ENCODE data around the gene VAX1. TPM values are rescaled to one million over a fixed set of nuclear protein-coding genes. Genes with fewer than 3 reads are reported as not detected.
A peak's percentile ranks its signal among the peaks of the same experiment; 100 is the strongest.

The VAX1 gene
- total and polyA plus RNA-seq, 2 experiments from 2014 or later, result not detected

- no peak for DNase-seq
- H3K9me2 ChIP-seq (ENCODE audit: insufficient read depth), result no peaks in the 10 kb centered on the region
- H3K4me2 ChIP-seq (ENCODE audit: unreplicated experiment), result no peak overlapping the region
- H3K27me3 ChIP-seq (replicated peaks; ENCODE audit: insufficient read depth), result peaks cover 25% of the 10 kb centered on the region
- no peaks in the 10 kb centered on the region for H3K9me3 ChIP-seq (ENCODE audit: low read depth)
- H3K27ac ChIP-seq, result no peak overlapping the region
- H3K4me3 ChIP-seq, result no peak overlapping the region
- no peak overlapping the region for H2AFZ ChIP-seq
- no peaks in the 10 kb centered on the region for H3K4me1 ChIP-seq (ENCODE audit: insufficient read depth)
- WGBS, 2 experiments (ENCODE audit: low coverage in 1 of 2, low lambda C conversion rate in 2 of 2, missing lambda C conversion rate in 2 of 2), result 65 to 66% methylated on average over 26 of the region's 26 CpGs
- H3K79me2 ChIP-seq (ENCODE audit: insufficient read depth), result no peaks in the 10 kb centered on the region
- H3K9ac ChIP-seq, result no peak overlapping the region
- in situ Hi-C loops (cut with MboI), result no loop called here
- TF ChIP-seq EZH2 (IDR thresholded peaks at IDR 0.05; ENCODE audit: insufficient read depth, poor library complexity, severe bottlenecking) (no peak), EZH2phosphoT487 (IDR thresholded peaks at IDR 0.05; ENCODE audit: insufficient read depth, low read depth) (no peak)
- no peaks in the 10 kb centered on the region for H3F3A ChIP-seq (ENCODE audit: insufficient read depth)
- no peaks in the 10 kb centered on the region for H4K20me1 ChIP-seq (ENCODE audit: insufficient read depth)
- H3K36me3 ChIP-seq (ENCODE audit: low read depth), result no peaks in the 10 kb centered on the region
Observed at GRCh38 chr10:117126034-117126433, 12.0 kb downstream of the VAX1 start.

GRCh38 chr10:117112220-117112619 is 25.9 kb downstream of the VAX1 start:
- in situ Hi-C loops (cut with MboI), result no loop called here
- H4K20me1 ChIP-seq (ENCODE audit: insufficient read depth), result no peaks in the 10 kb centered on the region
- no peak overlapping the region for H3K4me2 ChIP-seq (ENCODE audit: unreplicated experiment)
- no peak overlapping the region for H2AFZ ChIP-seq
- no peak overlapping the region for H3K4me3 ChIP-seq
- H3K27me3 ChIP-seq (replicated peaks; ENCODE audit: insufficient read depth), result peaks cover 13% of the 10 kb centered on the region; the same call in 1 of the 2 replicates
- H3K4me1 ChIP-seq (ENCODE audit: insufficient read depth), result no peaks in the 10 kb centered on the region
- H3K9ac ChIP-seq, result no peak overlapping the region
- peak; percentile 34 for DNase-seq
- H3F3A ChIP-seq (ENCODE audit: insufficient read depth), result no peaks in the 10 kb centered on the region
- no peaks in the 10 kb centered on the region for H3K36me3 ChIP-seq (ENCODE audit: low read depth)
- H3K9me2 ChIP-seq (ENCODE audit: insufficient read depth), result no peaks in the 10 kb centered on the region
- 44 to 46% methylated on average over 1 of the region's 1 CpG for WGBS, 2 experiments (ENCODE audit: low coverage in 1 of 2, low lambda C conversion rate in 2 of 2, missing lambda C conversion rate in 2 of 2)
- H3K79me2 ChIP-seq (ENCODE audit: insufficient read depth), result no peaks in the 10 kb centered on the region
- H3K27ac ChIP-seq, result no peak overlapping the region
- no peak for TF ChIP-seq EZH2phosphoT487 (IDR thresholded peaks at IDR 0.05; ENCODE audit: insufficient read depth, low read depth)
- TF ChIP-seq EZH2 (IDR thresholded peaks at IDR 0.05; ENCODE audit: insufficient read depth, poor library complexity, severe bottlenecking), result no peak
- no peaks in the 10 kb centered on the region for H3K9me3 ChIP-seq (ENCODE audit: low read depth)

GRCh38 chr10:117107238-117107637 is 30.8 kb downstream of the VAX1 start:
- H3K36me3 ChIP-seq (ENCODE audit: low read depth), result no peaks in the 10 kb centered on the region
- WGBS, 2 experiments (ENCODE audit: low coverage in 1 of 2, low lambda C conversion rate in 2 of 2, missing lambda C conversion rate in 2 of 2), result 29 to 32% methylated on average over 4 of the region's 4 CpGs
- H3K4me2 ChIP-seq (ENCODE audit: unreplicated experiment), result no peak overlapping the region
- no peak overlapping the region for H3K27ac ChIP-seq
- no peak for TF ChIP-seq EZH2phosphoT487 (IDR thresholded peaks at IDR 0.05; ENCODE audit: insufficient read depth, low read depth)
- TF ChIP-seq EZH2 (IDR thresholded peaks at IDR 0.05; ENCODE audit: insufficient read depth, poor library complexity, severe bottlenecking), result no peak
- H3K79me2 ChIP-seq (ENCODE audit: insufficient read depth), result no peaks in the 10 kb centered on the region
- H3K9me2 ChIP-seq (ENCODE audit: insufficient read depth), result no peaks in the 10 kb centered on the region
- in situ Hi-C loops (cut with MboI), result no loop called here
- H4K20me1 ChIP-seq (ENCODE audit: insufficient read depth), result no peaks in the 10 kb centered on the region
- no peak overlapping the region for H2AFZ ChIP-seq
- peaks cover 12% of the 10 kb centered on the region; the same call in 1 of the 2 replicates for H3K27me3 ChIP-seq (replicated peaks; ENCODE audit: insufficient read depth)
- H3F3A ChIP-seq (ENCODE audit: insufficient read depth), result no peaks in the 10 kb centered on the region
- no peak overlapping the region for H3K4me3 ChIP-seq
- no peak overlapping the region for H3K9ac ChIP-seq
- no peak for DNase-seq
- no peaks in the 10 kb centered on the region for H3K9me3 ChIP-seq (ENCODE audit: low read depth)
- H3K4me1 ChIP-seq (ENCODE audit: insufficient read depth), result no peaks in the 10 kb centered on the region

GRCh38 chr10:117096599-117097201 is 41.4 kb downstream of the VAX1 start:
- Histone ChIP-seq H3K4me1 (ENCODE audit: insufficient read depth) (no peaks in the 10 kb centered on the region), H3K9me3 (ENCODE audit: low read depth) (no peaks in the 10 kb centered on the region), H2AFZ (no peak overlapping the region), H4K20me1 (ENCODE audit: insufficient read depth) (no peaks in the 10 kb centered on the region), H3K36me3 (ENCODE audit: low read depth) (no peaks in the 10 kb centered on the region), H3K9me2 (ENCODE audit: insufficient read depth) (no peaks in the 10 kb centered on the region), H3K27ac (no peak overlapping the region), H3K27me3 (replicated peaks; ENCODE audit: insufficient read depth) (peaks cover 2% of the 10 kb centered on the region), H3F3A (ENCODE audit: insufficient read depth) (no peaks in the 10 kb centered on the region), H3K9ac (no peak overlapping the region), H3K4me3 (no peak overlapping the region), H3K79me2 (ENCODE audit: insufficient read depth) (no peaks in the 10 kb centered on the region), H3K4me2 (ENCODE audit: unreplicated experiment) (no peak overlapping the region)
- WGBS, 2 experiments (ENCODE audit: low coverage in 1 of 2, low lambda C conversion rate in 2 of 2, missing lambda C conversion rate in 2 of 2), result 78 to 79% methylated on average over 9 of the region's 9 CpGs
- no peak for TF ChIP-seq EZH2 (IDR thresholded peaks at IDR 0.05; ENCODE audit: insufficient read depth, poor library complexity, severe bottlenecking)
- TF ChIP-seq EZH2phosphoT487 (IDR thresholded peaks at IDR 0.05; ENCODE audit: insufficient read depth, low read depth), result no peak
- no peak for DNase-seq
- in situ Hi-C loops (cut with MboI), result no loop called here

All from GM23248 (cell line).